BLaER1 treated with 17β-estradiol and CSF1 and Interleukin-3, amounts not matched to agents 10 nM and 100 nM (cell line): ENCODE data around the gene PRRT4.

ENCODE experiments used
- H3K27ac ChIP-seq, 11 experiments: shearing (Covaris generic); formaldehyde crosslinking; 2 replicates each; pipeline ENCODE4 v1.8.1; 2022
- H3K27me3 ChIP-seq, 11 experiments: shearing (Covaris generic); formaldehyde crosslinking; 2 replicates each; pipeline ENCODE4 v1.8.1; 2022
- H3K36me3 ChIP-seq, 11 experiments: shearing (Covaris generic); formaldehyde crosslinking; 2 replicates each; pipeline ENCODE4 v1.8.1; 2022
- H3K4me1 ChIP-seq, 10 experiments: shearing (Covaris generic); formaldehyde crosslinking; 2 replicates each; pipeline ENCODE4 v1.8.1; 2022
- H3K4me2 ChIP-seq, 11 experiments: shearing (Covaris generic); formaldehyde crosslinking; 2 replicates each; pipeline ENCODE4 v1.8.1; 2022
- H3K4me3 ChIP-seq, 10 experiments: shearing (Covaris generic); formaldehyde crosslinking; 2 replicates each; pipeline ENCODE4 v1.8.1; 2022
- H3K9ac ChIP-seq, 11 experiments: shearing (Covaris generic); formaldehyde crosslinking; 2 replicates each; pipeline ENCODE4 v1.8.1; 2022
- H3K9me3 ChIP-seq, 11 experiments: shearing (Covaris generic); formaldehyde crosslinking; replicated peaks in 1 of 11; 2 replicates each; pipeline ENCODE4 v1.8.1; 2022
- H4K20me1 ChIP-seq, 11 experiments: shearing (Covaris generic); formaldehyde crosslinking; 2 replicates each; pipeline ENCODE4 v1.8.1; 2022
- Cebpa-rat ChIP-seq, 11 experiments: shearing (Covaris generic); IDR thresholded peaks; 2 replicates each; pipeline ENCODE4 v1.8.1; 2022

PRRT4 gene

DNA sequence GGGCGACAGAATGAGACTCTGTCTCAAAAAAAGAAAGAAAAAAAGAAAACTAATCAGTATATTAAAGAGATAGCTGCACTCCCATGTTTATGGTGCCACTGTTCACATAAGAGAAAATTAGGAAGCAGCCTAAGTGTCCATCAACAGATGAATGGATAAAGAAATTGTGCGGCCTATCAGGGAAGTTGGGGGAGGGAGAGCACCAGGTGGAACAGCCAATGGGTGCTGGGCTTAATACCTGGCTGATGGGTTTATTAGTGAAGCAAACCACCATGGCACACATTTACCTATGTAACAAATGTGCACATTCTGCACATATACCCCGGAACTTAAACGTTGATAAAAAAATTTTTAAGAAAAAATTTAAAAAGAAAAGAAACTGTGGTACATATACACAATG, 9.0 kb upstream of the PRRT4 start:
- Histone ChIP-seq H3K27me3 (no peaks in the 10 kb centered on the region), H3K4me2 (no peak overlapping the region), H3K36me3 (no peaks in the 10 kb centered on the region), H3K4me3 (no peak overlapping the region), H3K9me3 (no peaks in the 10 kb centered on the region), H3K4me1 (peaks cover 0 to 5% (median 0%) of the 10 kb centered on the region in 10 experiments; a peak in 1 of 20 replicates), H3K27ac (no peak overlapping the region), H4K20me1 (no peaks in the 10 kb centered on the region), H3K9ac (no peak overlapping the region)
- no peak for TF ChIP-seq Cebpa-rat (IDR thresholded peaks at IDR 0.05)

DNA sequence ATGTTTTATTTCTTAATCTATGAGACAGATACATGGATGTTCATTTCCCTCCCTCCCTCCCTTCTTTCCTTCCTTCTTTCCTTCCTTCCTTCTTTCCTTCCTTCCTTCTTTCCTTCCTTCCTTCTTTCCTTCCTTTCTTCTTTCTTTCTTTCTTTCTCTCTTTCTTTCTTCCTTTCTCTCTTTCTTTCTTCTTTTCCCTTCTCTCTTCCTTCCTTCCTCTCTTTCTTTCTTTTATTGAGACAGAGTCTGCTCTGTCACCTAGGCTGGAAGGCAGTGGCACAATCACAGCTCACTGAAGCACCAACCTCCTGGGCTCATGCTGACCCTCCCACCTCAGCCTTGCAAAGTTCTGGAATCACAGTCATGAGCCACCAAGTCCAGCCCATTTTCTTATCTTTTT, 5.5 kb upstream of the PRRT4 start:
- TF ChIP-seq Cebpa-rat (IDR thresholded peaks at IDR 0.05) = no peak
- no peaks in the 10 kb centered on the region for H3K36me3 ChIP-seq
- H3K4me3 ChIP-seq = no peak overlapping the region
- H3K27me3 ChIP-seq = peaks cover 15 to 26% (median 19%) of the 10 kb centered on the region in 11 experiments
- no peaks in the 10 kb centered on the region for H4K20me1 ChIP-seq
- H3K27ac ChIP-seq = no peak overlapping the region
- H3K4me2 ChIP-seq = no peak overlapping the region
- H3K9me3 ChIP-seq = no peaks in the 10 kb centered on the region
- H3K4me1 ChIP-seq = peaks cover 0 to 12% (median 3%) of the 10 kb centered on the region in 10 experiments; a peak in 10 of 20 replicates
- no peak overlapping the region for H3K9ac ChIP-seq

DNA sequence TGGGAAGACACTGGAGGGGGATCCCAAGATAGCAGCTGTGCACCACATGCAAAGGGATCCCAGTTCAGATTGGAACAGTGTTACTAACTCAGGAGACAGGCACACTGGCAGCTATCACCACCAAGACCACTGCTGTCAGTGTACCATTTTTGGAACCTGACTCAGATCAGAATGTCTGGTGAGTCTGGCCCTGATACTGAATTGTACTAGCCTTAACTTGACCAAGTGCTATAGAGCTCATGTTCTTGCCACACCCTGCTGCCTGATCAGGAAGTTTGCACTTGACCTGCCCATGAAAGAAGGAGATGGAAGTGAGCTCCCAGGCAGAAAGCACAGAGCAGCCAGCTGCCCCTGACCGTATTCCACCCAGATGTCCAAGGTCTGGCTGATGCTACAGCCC, 4.8 kb upstream of the PRRT4 start:
- no peak overlapping the region for H3K4me2 ChIP-seq
- TF ChIP-seq Cebpa-rat (IDR thresholded peaks at IDR 0.05) = no peak
- no peaks in the 10 kb centered on the region for H4K20me1 ChIP-seq
- H3K27ac ChIP-seq = no peak overlapping the region
- H3K27me3 ChIP-seq = peaks cover 22 to 32% (median 26%) of the 10 kb centered on the region in 11 experiments
- no peak overlapping the region for H3K9ac ChIP-seq
- H3K36me3 ChIP-seq = no peaks in the 10 kb centered on the region
- peaks cover 0 to 15% (median 7%) of the 10 kb centered on the region in 10 experiments; a peak in 11 of 20 replicates for H3K4me1 ChIP-seq
- no peaks in the 10 kb centered on the region for H3K9me3 ChIP-seq
- H3K4me3 ChIP-seq = no peak overlapping the region

DNA sequence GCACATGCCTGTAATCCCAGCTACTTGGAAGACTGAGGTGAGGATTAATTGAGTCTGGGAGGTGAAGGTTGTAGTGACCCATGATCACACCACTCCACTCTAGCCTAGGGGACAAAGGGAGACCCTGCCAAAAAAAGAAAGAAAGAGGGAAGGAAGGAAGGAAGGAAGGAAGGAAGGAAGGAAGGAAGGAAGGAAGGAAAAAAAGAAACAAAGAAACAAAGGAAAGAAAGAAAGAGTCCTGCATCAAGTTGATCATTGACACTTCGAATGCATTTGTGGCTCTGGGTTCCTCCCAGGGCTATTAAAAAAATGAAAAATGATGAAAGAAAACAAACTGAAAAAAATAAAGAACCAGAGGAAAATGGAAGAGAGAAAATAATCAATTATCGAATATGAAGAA, 3.9 kb upstream of the PRRT4 start:
- H4K20me1 ChIP-seq = no peaks in the 10 kb centered on the region
- no peak for TF ChIP-seq Cebpa-rat (IDR thresholded peaks at IDR 0.05)
- H3K27me3 ChIP-seq = peaks cover 30 to 41% (median 34%) of the 10 kb centered on the region in 11 experiments
- no peak overlapping the region for H3K9ac ChIP-seq
- H3K27ac ChIP-seq = no peak overlapping the region
- H3K36me3 ChIP-seq = no peaks in the 10 kb centered on the region
- no peak overlapping the region for H3K4me2 ChIP-seq
- no peak overlapping the region for H3K4me3 ChIP-seq
- H3K4me1 ChIP-seq = peaks cover 7 to 20% (median 12%) of the 10 kb centered on the region in 10 experiments; a peak in 19 of 20 replicates
- H3K9me3 ChIP-seq = no peaks in the 10 kb centered on the region

DNA sequence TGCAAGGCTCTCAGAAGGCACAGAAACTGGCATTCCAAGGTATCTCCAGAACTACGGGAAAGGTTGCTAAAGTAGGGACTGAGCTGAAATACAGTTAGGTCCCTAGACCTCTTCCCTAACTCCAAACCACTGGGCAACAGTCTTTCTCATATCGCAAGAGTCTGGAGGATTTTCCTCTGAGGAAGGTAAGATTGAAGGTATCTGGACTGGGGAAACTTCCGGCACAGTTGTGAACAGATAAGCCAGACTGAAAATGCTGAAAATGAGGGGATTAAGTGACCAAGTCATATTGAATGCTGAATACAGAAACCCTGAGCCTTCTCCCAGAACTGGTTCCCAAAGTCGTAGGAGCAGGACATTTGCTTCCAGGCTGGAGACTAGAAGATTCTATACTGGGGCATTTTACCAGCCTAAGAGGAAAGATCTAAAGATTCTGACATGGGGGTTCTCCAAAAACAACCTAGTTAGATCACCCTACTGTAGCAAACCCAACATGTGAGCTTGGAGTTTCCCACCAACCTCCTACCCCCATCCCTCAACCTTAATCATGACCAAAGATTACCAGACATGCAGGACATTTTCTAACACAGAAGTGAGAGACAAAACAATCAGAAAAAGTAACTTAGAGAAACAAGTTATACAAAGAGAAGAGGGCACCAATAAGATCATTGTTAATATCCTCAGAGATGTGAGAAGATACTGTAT, 2.8 kb upstream of the PRRT4 start:
- Histone ChIP-seq H4K20me1 (no peaks in the 10 kb centered on the region), H3K27me3 (peaks cover 34 to 52% (median 44%) of the 10 kb centered on the region in 11 experiments), H3K4me3 (no peak overlapping the region), H3K9me3 (no peaks in the 10 kb centered on the region), H3K4me2 (no peak overlapping the region), H3K9ac (no peak overlapping the region), H3K4me1 (peaks cover 15 to 31% (median 22%) of the 10 kb centered on the region in 10 experiments), H3K36me3 (no peaks in the 10 kb centered on the region), H3K27ac (no peak overlapping the region)
- no peak for TF ChIP-seq Cebpa-rat (IDR thresholded peaks at IDR 0.05)

DNA sequence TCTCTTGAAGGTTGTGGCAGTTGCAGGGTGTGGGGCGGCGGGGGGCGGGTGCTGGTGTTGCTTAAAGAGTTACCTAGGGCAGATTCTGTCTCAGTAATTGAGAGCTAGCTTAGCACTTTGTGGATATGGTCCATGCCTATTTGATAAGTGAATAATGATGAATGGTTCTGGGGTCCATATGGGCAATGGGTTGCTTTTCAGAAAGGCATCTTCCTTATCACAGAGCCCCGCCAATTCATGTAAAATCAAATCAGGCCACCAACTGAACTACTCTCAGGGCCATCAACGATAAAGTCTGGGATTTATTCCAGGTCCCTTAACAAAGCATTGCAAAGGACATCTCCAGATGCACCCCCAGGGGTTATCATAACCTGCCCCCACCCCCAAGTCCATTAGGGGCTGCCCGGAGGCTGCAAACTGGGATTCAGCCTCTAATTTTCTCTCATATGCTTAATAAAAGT, 1.8 kb upstream of the PRRT4 start:
- H3K27ac ChIP-seq = no peak overlapping the region
- TF ChIP-seq Cebpa-rat (IDR thresholded peaks at IDR 0.05) = no peak
- no peaks in the 10 kb centered on the region for H3K36me3 ChIP-seq
- no peak overlapping the region for H3K4me2 ChIP-seq
- H3K4me1 ChIP-seq = peaks cover 15 to 41% (median 32%) of the 10 kb centered on the region in 10 experiments
- H3K9me3 ChIP-seq = no peaks in the 10 kb centered on the region
- no peak overlapping the region for H3K4me3 ChIP-seq
- no peaks in the 10 kb centered on the region for H4K20me1 ChIP-seq
- H3K27me3 ChIP-seq = peaks cover 34 to 55% (median 44%) of the 10 kb centered on the region in 11 experiments
- no peak overlapping the region for H3K9ac ChIP-seq

DNA sequence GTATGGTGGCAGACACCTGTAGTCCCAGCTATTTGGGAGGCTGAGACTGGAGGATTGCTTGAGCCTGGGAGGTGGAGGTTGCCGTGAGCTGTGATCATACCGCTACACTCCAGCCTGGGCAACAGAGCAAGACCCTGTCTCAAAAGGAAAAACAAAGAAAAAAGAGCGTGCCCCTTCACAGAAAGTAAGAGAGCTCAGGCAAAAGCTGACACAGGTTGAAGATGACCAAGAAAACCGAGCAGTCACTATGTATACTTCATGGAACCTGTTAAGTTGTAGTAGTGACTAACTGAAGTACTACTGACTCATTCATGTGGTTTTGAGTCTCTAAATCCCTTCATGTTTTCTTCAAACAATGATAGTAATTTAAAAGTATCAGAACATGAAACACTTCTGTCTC, 1.2 kb upstream of the PRRT4 start:
- Histone ChIP-seq H4K20me1 (no peaks in the 10 kb centered on the region), H3K4me1 (peaks cover 15 to 48% (median 39%) of the 10 kb centered on the region in 10 experiments), H3K27ac (no peak overlapping the region), H3K4me3 (no peak overlapping the region), H3K9me3 (no peaks in the 10 kb centered on the region), H3K36me3 (no peaks in the 10 kb centered on the region), H3K4me2 (no peak overlapping the region; a peak in 1 of 22 replicates), H3K27me3 (peaks cover 34 to 55% (median 44%) of the 10 kb centered on the region in 11 experiments), H3K9ac (no peak overlapping the region)
- no peak for TF ChIP-seq Cebpa-rat (IDR thresholded peaks at IDR 0.05)

DNA sequence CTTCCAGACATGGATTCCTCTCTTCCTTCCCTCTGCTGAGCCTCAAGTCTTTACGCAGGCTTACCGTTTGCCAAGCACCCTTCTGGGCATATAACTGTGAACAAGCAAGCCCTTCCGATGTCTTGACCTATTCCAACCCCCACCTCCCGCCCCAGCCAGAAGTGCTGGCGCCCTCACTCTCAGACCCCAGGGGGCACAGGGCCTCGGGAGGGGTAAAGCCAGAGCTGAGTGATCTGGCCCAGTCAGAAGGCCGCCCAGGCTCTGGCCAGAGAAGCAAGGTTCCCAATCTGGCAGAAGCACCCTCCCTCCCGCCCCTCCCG, 1.2 kb downstream of the PRRT4 start:
- peak overlapping the region in 9 of 11 experiments; percentile 17 to 77 (median 66); a peak in 15 of 22 replicates for H3K27ac ChIP-seq
- peaks cover 15 to 57% (median 46%) of the 10 kb centered on the region in 10 experiments for H3K4me1 ChIP-seq
- peaks cover 34 to 55% (median 44%) of the 10 kb centered on the region in 11 experiments for H3K27me3 ChIP-seq
- peak overlapping the region; percentile 94 to 100 (median 96) for H3K4me2 ChIP-seq
- peak overlapping the region in 7 of 10 experiments; percentile 66 to 77 (median 68); a peak in 14 of 20 replicates for H3K4me3 ChIP-seq
- H3K9ac ChIP-seq = peak overlapping the region in 9 of 11 experiments; percentile 47 to 81 (median 77); a peak in 11 of 22 replicates
- H3K9me3 ChIP-seq = no peaks in the 10 kb centered on the region
- TF ChIP-seq Cebpa-rat (IDR thresholded peaks at IDR 0.05) = no peak
- no peaks in the 10 kb centered on the region for H4K20me1 ChIP-seq
- H3K36me3 ChIP-seq = no peaks in the 10 kb centered on the region

DNA sequence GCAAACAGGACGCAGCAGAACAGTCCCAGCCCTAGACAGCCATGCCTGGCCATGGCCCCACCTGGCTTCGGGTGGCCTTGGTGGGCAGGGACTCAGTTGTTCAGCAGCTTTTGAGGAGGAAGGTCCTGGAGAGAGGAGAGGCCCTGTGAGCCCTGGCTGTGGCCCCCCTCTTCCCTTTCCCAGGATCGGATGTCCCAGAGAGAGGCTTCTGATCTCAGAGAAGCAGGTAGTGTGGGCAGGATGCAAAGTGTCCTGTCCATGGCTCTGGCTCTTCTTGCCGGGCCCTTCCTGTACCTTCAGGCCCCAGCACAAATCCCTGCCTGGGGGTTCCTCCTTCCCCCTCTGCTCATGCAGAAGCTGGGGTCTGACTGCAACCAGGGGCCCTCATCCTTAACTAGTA, 1.6 kb downstream of the PRRT4 start:
- Histone ChIP-seq H3K9ac (peak overlapping the region in 9 of 11 experiments; percentile 47 to 81 (median 77); a peak in 11 of 22 replicates), H3K27ac (peak overlapping the region in 9 of 11 experiments; percentile 17 to 77 (median 66); a peak in 15 of 22 replicates), H3K4me2 (peak overlapping the region; percentile 94 to 100 (median 96)), H3K36me3 (no peaks in the 10 kb centered on the region), H3K4me1 (peaks cover 15 to 57% (median 46%) of the 10 kb centered on the region in 10 experiments), H3K4me3 (peak overlapping the region in 6 of 10 experiments; percentile 66 to 77 (median 68); a peak in 10 of 20 replicates), H3K9me3 (no peaks in the 10 kb centered on the region), H3K27me3 (peaks cover 34 to 55% (median 44%) of the 10 kb centered on the region in 11 experiments), H4K20me1 (no peaks in the 10 kb centered on the region)
- no peak for TF ChIP-seq Cebpa-rat (IDR thresholded peaks at IDR 0.05)
